ENCODE data around the gene CCDC170. TPM values are rescaled to one million over a fixed set of nuclear protein-coding genes. Genes with fewer than 3 reads are reported as not detected.

CCDC170 gene
- total and polyA plus RNA-seq, 4 donors, result 0.37 to 0.59 (median 0.45) TPM

DNA sequence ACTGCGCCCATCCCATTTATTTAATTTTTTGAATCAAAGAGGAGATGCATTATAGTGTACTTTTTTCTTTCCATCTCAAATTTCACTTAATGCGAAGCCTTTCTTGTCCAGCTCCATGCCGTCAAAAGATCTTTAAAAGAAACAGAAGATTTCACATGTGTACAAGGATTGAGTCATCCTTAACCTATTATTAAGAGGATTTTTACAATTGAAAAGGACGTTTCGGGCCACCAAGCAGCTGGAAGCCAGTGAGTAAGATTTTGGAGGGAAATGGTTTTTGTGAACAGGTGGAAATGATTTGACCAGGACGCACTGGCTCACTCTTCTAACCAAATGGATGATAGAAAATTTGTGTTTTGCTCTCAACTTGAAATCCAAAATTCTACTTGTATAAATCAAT, 15.1 kb upstream of the CCDC170 start:
- 96% methylated on average over 6 of the region's 6 CpGs for WGBS
- H3K4me3 ChIP-seq (ENCODE audit: low read depth in 1 of 3, low read length in 3 of 3), result no peak overlapping the region
- no peaks in the 10 kb centered on the region for H3K36me3 ChIP-seq (ENCODE audit: control insufficient read depth in 4 of 4, insufficient read depth in 3 of 4, low read depth in 1 of 4, low read length in 3 of 4)
- no peak overlapping the region for H3K27ac ChIP-seq (ENCODE audit: low read depth in 1 of 2, low read length in 2 of 2)
- H3K4me1 ChIP-seq (ENCODE audit: control insufficient read depth in 4 of 4, insufficient read depth in 4 of 4, low read length in 3 of 4), result peaks cover 0 to 3% (median 1%) of the 10 kb centered on the region in 4 donors
- H3K27me3 ChIP-seq (ENCODE audit: control insufficient read depth in 4 of 4, insufficient read depth in 4 of 4, low read length in 3 of 4), result no peaks in the 10 kb centered on the region
- no peak for TF ChIP-seq FOXA1 (IDR thresholded peaks at IDR 0.05)
- no peak for TF ChIP-seq TAF1 (conservative IDR thresholded peaks at IDR 0.05)
- TF ChIP-seq FOXA2 (IDR thresholded peaks at IDR 0.05), result no peak
- no peak for TF ChIP-seq EGR1 (IDR thresholded peaks at IDR 0.05; ENCODE audit: low read depth in 2 of 2)
- TF ChIP-seq, protein P1, sequence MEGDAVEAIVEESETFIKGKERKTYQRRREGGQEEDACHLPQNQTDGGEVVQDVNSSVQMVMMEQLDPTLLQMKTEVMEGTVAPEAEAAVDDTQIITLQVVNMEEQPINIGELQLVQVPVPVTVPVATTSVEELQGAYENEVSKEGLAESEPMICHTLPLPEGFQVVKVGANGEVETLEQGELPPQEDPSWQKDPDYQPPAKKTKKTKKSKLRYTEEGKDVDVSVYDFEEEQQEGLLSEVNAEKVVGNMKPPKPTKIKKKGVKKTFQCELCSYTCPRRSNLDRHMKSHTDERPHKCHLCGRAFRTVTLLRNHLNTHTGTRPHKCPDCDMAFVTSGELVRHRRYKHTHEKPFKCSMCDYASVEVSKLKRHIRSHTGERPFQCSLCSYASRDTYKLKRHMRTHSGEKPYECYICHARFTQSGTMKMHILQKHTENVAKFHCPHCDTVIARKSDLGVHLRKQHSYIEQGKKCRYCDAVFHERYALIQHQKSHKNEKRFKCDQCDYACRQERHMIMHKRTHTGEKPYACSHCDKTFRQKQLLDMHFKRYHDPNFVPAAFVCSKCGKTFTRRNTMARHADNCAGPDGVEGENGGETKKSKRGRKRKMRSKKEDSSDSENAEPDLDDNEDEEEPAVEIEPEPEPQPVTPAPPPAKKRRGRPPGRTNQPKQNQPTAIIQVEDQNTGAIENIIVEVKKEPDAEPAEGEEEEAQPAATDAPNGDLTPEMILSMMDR (IDR thresholded peaks at IDR 0.05; ENCODE audit: low read depth, low read length, missing input control), result no peak
- TF ChIP-seq HNF4A (conservative IDR thresholded peaks at IDR 0.05), result no peak
- no peak for TF ChIP-seq GABPA (IDR thresholded peaks at IDR 0.05 in 1 of 2, conservative IDR thresholded peaks at IDR 0.05 in 1 of 2)
- TF ChIP-seq SP1 (IDR thresholded peaks at IDR 0.05), result no peak
- TF ChIP-seq, protein P2, sequence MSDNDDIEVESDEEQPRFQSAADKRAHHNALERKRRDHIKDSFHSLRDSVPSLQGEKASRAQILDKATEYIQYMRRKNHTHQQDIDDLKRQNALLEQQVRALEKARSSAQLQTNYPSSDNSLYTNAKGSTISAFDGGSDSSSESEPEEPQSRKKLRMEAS (IDR thresholded peaks at IDR 0.05), result no peak
- no peak for TF ChIP-seq HNF4G (IDR thresholded peaks at IDR 0.05)
- TF ChIP-seq REST (IDR thresholded peaks at IDR 0.05), result no peak
- TF ChIP-seq YY1 (IDR thresholded peaks at IDR 0.05), result no peak
- TF ChIP-seq RAD21 (IDR thresholded peaks at IDR 0.05), result no peak
- no peak for TF ChIP-seq JUND (IDR thresholded peaks at IDR 0.05)
- no peak for TF ChIP-seq ZBTB33 (IDR thresholded peaks at IDR 0.05)
- no peak for TF ChIP-seq NR2F2 (IDR thresholded peaks at IDR 0.05)
- no peak overlapping the region for H3K9ac ChIP-seq (ENCODE audit: low read depth in 1 of 2, low read length in 2 of 2)
- no peak for DNase-seq (ENCODE audit: low spot score)
- no peaks in the 10 kb centered on the region for H3K9me3 ChIP-seq (ENCODE audit: control insufficient read depth in 4 of 4, low read length in 3 of 4)

GRCh38 chr6:151481786-151482185, 12.0 kb upstream of the CCDC170 start:
- Histone ChIP-seq H3K36me3 (ENCODE audit: control insufficient read depth in 4 of 4, insufficient read depth in 3 of 4, low read depth in 1 of 4, low read length in 3 of 4) (no peaks in the 10 kb centered on the region), H3K27me3 (ENCODE audit: control insufficient read depth in 4 of 4, insufficient read depth in 4 of 4, low read length in 3 of 4) (no peaks in the 10 kb centered on the region), H3K9ac (ENCODE audit: low read depth in 1 of 2, low read length in 2 of 2) (no peak overlapping the region), H3K9me3 (ENCODE audit: control insufficient read depth in 4 of 4, low read length in 3 of 4) (no peaks in the 10 kb centered on the region), H3K4me1 (ENCODE audit: control insufficient read depth in 4 of 4, insufficient read depth in 4 of 4, low read length in 3 of 4) (peaks cover 0 to 6% (median 3%) of the 10 kb centered on the region in 4 donors), H3K4me3 (ENCODE audit: low read depth in 1 of 3, low read length in 3 of 3) (no peak overlapping the region), H3K27ac (ENCODE audit: low read depth in 1 of 2, low read length in 2 of 2) (peak overlapping the region in 1 of 2 donors; percentile 37)
- no peak for DNase-seq (ENCODE audit: low spot score)
- no peak for TF ChIP-seq NR2F2 (IDR thresholded peaks at IDR 0.05)
- TF ChIP-seq, protein P1 (IDR thresholded peaks at IDR 0.05; ENCODE audit: low read depth, low read length, missing input control), result no peak
- TF ChIP-seq EGR1 (IDR thresholded peaks at IDR 0.05; ENCODE audit: low read depth in 2 of 2), result no peak
- TF ChIP-seq, protein P2 (IDR thresholded peaks at IDR 0.05), result no peak
- no peak for TF ChIP-seq YY1 (IDR thresholded peaks at IDR 0.05)
- TF ChIP-seq HNF4G (IDR thresholded peaks at IDR 0.05), result no peak
- no peak for TF ChIP-seq HNF4A (conservative IDR thresholded peaks at IDR 0.05)
- TF ChIP-seq FOXA2 (IDR thresholded peaks at IDR 0.05), result no peak
